Activated gamma-delta T cell treated with Interleukin-2 at 50 U/mL for 16 hours (primary cell): Measurements from ENCODE around the gene NOX4.
"Not testable (repeated sequence)": the region's sequence is repeated elsewhere in the genome, so short reads cannot be mapped to it uniquely, and the experiment has no call there.

ENCODE experiments used
- DNase-seq: peaks from one replicate; pipeline ENCODE4 v3.0.0-alpha.2; 2020

The NOX4 gene

DNA sequence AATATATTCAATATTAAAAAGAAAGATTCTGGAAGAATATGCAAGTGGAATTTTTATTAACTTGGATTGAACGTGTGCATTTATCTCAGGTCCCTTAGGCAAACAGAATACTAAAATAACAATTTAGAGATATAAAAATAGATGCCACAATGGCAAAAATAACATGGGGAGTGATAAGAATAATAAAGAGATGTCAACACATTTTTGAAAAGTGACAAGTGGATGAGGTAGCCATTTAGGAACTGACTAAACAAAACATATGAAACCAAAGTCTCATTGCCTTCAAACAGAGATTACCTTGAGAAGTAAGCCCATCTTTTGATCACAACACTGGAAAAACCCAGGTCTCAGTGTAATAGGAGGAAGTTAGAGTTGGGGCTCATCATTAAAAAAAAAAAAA, 112.2 kb downstream of the NOX4 start:
- not testable (repeated sequence) for DNase-seq

DNA sequence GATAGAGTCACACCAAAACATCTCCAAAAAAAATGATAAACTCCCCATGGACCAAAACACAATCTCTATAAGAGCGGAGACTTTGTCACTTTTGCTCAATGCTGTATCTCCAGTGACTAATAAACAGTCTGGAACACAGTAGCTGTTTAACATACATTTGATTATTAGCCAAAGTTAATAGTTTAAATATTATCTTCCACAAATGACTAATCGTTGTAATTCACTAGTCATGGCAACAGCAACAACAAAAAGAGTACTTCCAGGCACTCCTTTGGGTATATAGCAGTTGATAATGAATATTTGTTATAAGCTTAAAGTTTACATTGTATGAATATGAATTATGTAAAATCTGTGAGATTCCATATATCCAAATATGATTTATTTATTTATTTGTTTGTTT, 121.8 kb downstream of the NOX4 start:
- DNase-seq: not testable (repeated sequence)

GRCh38 chr11:89364856-89365255, 126.3 kb downstream of the NOX4 start:
- DNase-seq: not testable (repeated sequence)

GRCh38 chr11:89361734-89362133, 129.4 kb downstream of the NOX4 start:
- no peak for DNase-seq

GRCh38 chr11:89359208-89359607, 132.0 kb downstream of the NOX4 start:
- not testable (repeated sequence) for DNase-seq

DNA sequence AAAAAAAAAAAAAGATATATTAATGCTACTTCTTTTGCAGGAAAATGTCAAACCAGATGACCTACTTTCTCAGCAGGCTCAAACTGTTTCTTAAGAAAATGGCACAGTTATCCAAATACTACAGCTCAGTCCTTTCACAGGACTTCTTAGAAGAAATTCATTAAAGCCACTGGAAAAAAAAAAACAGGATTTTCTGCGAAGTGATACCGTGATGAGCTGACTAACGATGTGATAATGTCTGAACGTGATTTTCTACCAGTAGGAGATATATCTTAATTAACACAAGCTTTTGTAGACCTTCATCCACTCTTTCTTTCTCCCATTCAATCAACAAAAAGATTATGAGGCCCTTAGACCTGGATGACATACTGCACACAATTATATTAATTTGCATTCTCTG, 132.4 kb downstream of the NOX4 start:
- no peak for DNase-seq

DNA sequence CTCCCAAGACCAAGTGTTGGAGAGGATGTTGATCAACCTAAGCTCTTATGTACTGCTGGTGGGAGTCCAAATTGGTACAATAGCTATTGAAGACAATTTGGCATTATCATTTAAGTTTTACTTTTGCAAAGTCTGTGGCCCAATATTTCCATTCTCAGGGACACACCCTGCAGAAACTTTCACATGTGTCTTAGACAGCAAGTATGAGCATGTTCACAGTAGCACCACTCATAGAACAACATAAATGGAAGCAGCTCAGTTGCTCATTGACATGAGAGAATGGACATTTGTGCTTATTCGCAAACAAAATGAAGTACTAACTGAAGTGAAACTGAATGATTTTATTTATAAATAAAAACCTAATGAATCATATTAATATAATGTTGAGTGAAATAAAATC, 135.5 kb downstream of the NOX4 start:
- DNase-seq: no peak

DNA sequence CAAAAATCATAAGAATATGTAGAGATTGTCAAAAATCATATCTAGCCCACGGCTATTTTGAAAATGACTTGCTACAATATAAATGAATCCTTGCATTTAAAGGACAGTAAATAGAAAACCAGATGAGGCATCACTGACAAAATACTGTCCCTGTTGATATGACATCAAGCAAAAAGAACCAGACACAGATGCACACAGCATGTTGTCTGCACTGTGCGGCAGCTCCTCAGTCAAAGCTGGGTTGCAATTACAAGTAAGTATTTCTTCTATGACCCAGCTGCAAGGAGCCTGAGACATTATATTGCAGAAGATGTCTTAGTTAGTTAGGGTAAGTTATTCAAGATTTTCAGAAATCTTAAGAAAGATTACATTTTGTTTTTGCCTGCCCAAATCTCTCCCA, 136.7 kb downstream of the NOX4 start:
- DNase-seq: not testable (repeated sequence)

DNA sequence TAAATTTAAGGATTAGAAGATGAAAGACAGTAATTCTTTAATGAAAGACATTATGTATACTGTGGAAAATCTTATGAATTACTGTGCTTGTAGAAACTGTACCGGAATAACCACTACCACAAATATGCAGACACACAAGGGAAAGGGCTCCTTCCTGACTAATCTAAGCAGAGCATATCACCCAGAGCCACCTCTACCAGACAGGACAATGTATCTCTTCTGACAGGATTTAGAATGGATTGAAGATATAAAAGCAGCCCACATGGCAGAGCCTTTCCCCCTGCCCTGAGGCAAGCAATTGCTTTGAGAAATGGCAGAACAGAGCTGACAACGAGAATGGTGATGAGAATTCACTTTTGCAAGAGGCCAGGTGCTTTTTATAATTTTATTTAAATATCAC, 144.1 kb downstream of the NOX4 start:
- no peak for DNase-seq

- no peak for DNase-seq
These were observed 144.6 kb downstream of the NOX4 start for GRCh38 chr11:89346601-89347000.

DNA sequence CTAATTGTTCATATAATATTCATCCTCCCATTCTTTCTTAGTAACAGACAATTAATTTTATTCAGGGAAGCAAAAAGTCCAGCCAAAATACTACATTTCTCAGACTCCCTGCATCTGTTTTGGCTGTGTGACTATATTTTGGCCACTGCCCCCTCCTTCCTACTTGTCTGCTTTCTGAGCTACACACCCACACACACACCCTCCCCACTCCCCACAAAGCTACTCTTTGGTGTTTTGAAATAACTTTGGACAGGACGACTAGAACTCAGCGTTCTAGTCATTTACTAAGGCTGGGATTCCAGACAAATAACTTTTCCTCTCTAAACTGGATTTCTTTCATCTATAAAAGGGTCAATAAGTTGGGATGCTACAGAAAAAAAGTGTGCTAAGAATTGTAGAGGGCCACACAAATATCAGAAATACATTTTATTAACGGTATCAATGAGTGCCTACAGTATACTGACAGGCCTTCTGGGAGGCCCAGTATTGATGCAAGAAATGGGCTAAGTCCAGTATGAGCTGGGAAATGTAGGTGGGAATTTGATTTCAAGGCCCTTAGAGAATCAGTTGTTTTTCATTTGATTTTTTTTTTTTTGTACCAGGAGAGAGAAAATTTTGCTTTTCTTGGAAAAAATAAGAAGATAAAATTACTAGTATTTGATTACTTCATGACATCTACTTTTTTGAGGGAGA, 148.1 kb downstream of the NOX4 start:
- not testable (repeated sequence) for DNase-seq

GRCh38 chr11:89340450-89340849, 150.7 kb downstream of the NOX4 start:
- not testable (repeated sequence) for DNase-seq

- DNase-seq: not testable (repeated sequence)
These were observed 153.1 kb downstream of the NOX4 start for GRCh38 chr11:89338073-89338472.

DNA sequence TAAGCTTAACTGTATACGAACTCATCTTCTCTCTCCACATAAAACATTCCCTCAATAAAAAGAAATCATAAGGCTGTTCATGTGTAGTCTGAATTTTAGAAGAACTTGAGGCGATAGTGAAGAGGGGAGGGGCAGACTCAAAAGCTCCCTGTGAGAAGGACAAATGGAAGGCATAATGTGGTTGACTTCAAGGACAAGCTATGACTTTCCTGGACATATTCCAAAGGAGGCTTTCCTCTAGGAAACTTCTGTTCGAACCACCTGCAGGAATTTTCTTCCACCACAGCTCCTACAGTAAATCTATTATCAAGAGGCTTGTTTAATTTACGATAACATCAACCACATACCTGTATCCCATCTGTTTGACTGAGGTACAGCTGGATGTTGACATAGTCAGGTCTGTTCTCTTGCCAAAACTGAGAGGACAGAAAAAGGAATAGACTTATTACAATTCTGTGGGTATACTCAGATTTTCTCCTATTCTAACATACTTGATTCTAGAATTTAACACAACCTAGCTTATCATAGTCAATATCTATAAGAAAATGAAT, 154.0 kb downstream of the NOX4 start:
- not testable (repeated sequence) for DNase-seq

DNA sequence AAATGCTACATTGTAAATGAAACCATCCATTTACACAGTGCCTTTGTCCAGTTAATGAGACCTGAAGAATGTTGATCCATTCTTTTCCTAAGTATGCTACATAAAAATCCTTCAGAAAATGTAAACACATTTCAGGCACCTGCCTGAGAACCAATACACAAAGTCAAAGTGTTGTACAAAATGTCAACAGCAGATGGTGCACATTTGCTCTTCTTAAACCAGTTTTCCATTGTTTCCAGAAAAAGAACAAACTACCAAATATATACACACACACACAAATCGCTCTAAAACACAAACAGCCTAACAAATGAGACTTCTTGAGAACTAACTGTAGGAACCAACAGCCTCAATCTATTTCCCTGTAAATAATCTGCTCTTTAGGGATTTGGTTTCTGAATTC, 157.5 kb downstream of the NOX4 start:
- not testable (repeated sequence) for DNase-seq

GRCh38 chr11:89331940-89332339, 159.2 kb downstream of the NOX4 start:
- not testable (repeated sequence) for DNase-seq

DNA sequence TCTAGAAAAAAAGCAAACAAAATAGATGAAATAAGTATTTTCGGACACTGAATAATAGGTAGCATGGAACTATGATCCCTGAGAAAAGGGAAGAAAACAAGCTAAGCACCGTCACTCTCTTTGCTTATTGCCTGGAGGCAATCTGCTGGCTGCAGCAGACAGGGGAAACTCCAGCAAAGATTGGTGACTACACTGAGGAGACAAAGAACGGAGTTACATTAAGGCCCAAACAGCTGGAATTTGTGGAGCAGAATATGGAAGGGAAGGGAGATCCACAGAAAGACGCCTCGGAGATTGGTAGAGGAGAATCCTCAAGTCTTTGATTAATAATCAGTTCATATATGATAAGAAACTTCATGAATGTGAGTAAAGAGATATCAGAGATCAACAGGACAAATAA, 163.3 kb downstream of the NOX4 start:
- DNase-seq: no peak

GRCh38 chr11:89321401-89321800, 169.8 kb downstream of the NOX4 start:
- DNase-seq: no peak

DNA sequence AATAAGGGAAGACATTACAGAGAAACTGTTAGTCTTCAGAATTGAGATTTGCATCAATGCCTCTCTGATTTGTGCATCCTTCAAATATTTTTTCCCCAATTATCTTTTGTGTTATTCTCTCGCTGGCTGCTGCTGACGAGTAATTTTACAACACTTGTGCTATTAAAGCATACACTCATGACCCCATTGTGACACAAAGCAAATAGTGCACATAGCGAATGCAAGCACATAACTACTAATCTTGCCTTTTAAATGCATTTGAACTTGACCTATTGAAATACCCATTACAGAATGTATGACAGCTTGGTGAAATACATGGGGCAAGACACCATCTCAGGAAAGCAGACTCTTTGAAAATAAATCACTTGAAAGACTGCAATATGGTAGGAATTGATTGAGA, 180.6 kb downstream of the NOX4 start:
- DNase-seq: not testable (repeated sequence)

GRCh38 chr11:89309321-89309985, 181.7 kb downstream of the NOX4 start:
- DNase-seq: not testable (repeated sequence)

- not testable (repeated sequence) for DNase-seq
These were observed 182.9 kb downstream of the NOX4 start for GRCh38 chr11:89308272-89308671.

DNA sequence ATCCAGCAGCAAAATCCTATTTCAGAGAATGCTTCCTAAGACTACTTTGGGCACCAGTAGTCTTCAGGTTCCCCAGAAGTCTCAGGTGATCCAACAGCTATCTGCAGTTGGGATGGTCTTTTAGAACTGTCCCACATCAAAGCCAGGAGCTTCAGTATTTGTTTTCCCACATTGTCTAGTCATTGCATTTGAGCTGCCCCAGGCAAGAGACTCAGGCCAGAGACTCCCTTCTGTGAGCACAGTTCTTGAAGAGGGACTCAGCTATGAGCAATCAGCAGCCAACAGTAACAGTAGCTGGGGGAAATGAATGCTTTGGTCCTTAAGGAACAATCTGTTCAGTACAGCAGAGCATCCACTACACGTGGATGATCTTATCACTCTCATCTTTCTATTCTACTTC, 188.1 kb downstream of the NOX4 start:
- not testable (repeated sequence) for DNase-seq

- not testable (repeated sequence) for DNase-seq
These were observed 196.2 kb downstream of the NOX4 start for GRCh38 chr11:89295023-89295422.

GRCh38 chr11:89293965-89294679, 197.1 kb downstream of the NOX4 start:
- no peak for DNase-seq
